ENCODE results near the gene SDF2. TPM values are rescaled to one million over a fixed set of nuclear protein-coding genes. Genes with fewer than 3 reads are reported as not detected.
"Not testable (repeated sequence)": the region's sequence is repeated elsewhere in the genome, so short reads cannot be mapped to it uniquely, and the experiment has no call there.

SDF2 gene
- total RNA-seq, 2 experiments from 2014 or later: 30.3 to 32.0 TPM

- Mint-ChIP-seq H3K4me1 (ENCODE audit: low read depth) (peaks cover 66% of the 10 kb centered on the region), H3K27ac (peak overlapping the region; percentile 99), H3K9me3 (no peaks in the 10 kb centered on the region), H3K36me3 (ENCODE audit: low read depth) (peaks cover 72% of the 10 kb centered on the region), H3K27me3 (no peaks in the 10 kb centered on the region), H3K4me3 (peak overlapping the region; percentile 99)
- ATAC-seq (ENCODE audit: poor library complexity) (no peak), DNase-seq (no peak)
- intact Hi-C loops (cut with DNase I, micrococcal nuclease): loop anchor here (2.0 to 5.0 kb wide), 3 partner anchors 50 to 290 kb away; partner anchors contain the start of genes PHF12 (in 1 of the 2), PROCA1 (in 1 of the 2) and RPL23A (in 1 of the 2)
- H3K27ac ChIP-seq (ENCODE audit: low read depth in 1 of 2, low read length in 2 of 2): peak overlapping the region; percentile 97 to 99
- H3K27me3 ChIP-seq (ENCODE audit: control insufficient read depth in 1 of 2, insufficient read depth in 2 of 2, low read length in 2 of 2): no peaks in the 10 kb centered on the region
- H3K4me3 ChIP-seq (ENCODE audit: low read length): peak overlapping the region; percentile 81
- ChIA-PET POLR2A (interaction anchor here (0.8 to 4.0 kb wide), 15 partner anchors 10 to 289 kb away, joined by 3 to 115 read pairs (median 6); partner anchors contain the start of genes BLTP2, PHF12, PIGS and PROCA1), CTCF (interaction anchor here (0.8 to 3.9 kb wide), 8 partner anchors 9 to 291 kb away, joined by 3 to 34 read pairs (median 4); partner anchors contain the start of genes BLTP2, NEK8, PIGS and PROCA1)
- H3K4me1 ChIP-seq (ENCODE audit: insufficient read depth, low read length): peaks cover 45% of the 10 kb centered on the region
- no peaks in the 10 kb centered on the region for H3K9me3 ChIP-seq (ENCODE audit: control insufficient read depth in 1 of 2, insufficient read depth in 1 of 2, low read length in 2 of 2)
- TF ChIP-seq, protein P1, sequence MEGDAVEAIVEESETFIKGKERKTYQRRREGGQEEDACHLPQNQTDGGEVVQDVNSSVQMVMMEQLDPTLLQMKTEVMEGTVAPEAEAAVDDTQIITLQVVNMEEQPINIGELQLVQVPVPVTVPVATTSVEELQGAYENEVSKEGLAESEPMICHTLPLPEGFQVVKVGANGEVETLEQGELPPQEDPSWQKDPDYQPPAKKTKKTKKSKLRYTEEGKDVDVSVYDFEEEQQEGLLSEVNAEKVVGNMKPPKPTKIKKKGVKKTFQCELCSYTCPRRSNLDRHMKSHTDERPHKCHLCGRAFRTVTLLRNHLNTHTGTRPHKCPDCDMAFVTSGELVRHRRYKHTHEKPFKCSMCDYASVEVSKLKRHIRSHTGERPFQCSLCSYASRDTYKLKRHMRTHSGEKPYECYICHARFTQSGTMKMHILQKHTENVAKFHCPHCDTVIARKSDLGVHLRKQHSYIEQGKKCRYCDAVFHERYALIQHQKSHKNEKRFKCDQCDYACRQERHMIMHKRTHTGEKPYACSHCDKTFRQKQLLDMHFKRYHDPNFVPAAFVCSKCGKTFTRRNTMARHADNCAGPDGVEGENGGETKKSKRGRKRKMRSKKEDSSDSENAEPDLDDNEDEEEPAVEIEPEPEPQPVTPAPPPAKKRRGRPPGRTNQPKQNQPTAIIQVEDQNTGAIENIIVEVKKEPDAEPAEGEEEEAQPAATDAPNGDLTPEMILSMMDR (IDR thresholded peaks at IDR 0.05): no peak
- peaks cover 35% of the 10 kb centered on the region for H3K36me3 ChIP-seq (ENCODE audit: insufficient read depth, low read length)
These were observed 772 bp upstream of the SDF2 start for GRCh38 chr17:28662527-28662829.

- H3K27me3 Mint-ChIP-seq; CTCF ChIA-PET; H3K4me3 ChIP-seq (ENCODE audit: low read length); ATAC-seq (ENCODE audit: poor library complexity); H3K9me3 Mint-ChIP-seq; DNase-seq; H3K27ac ChIP-seq (ENCODE audit: low read depth in 1 of 2, low read length in 2 of 2); intact Hi-C loops (cut with DNase I, micrococcal nuclease); H3K9me3 ChIP-seq (ENCODE audit: control insufficient read depth in 1 of 2, insufficient read depth in 1 of 2, low read length in 2 of 2); H3K27me3 ChIP-seq (ENCODE audit: control insufficient read depth in 1 of 2, insufficient read depth in 2 of 2, low read length in 2 of 2); POLR2A ChIA-PET: not testable (repeated sequence)
- peaks cover 27% of the 10 kb centered on the region for H3K36me3 ChIP-seq (ENCODE audit: insufficient read depth, low read length)
- Mint-ChIP-seq H3K27ac (peak overlapping the region; percentile 99), H3K36me3 (ENCODE audit: low read depth) (peaks cover 66% of the 10 kb centered on the region), H3K4me3 (peak overlapping the region; percentile 99), H3K4me1 (ENCODE audit: low read depth) (peaks cover 57% of the 10 kb centered on the region)
- peaks cover 31% of the 10 kb centered on the region for H3K4me1 ChIP-seq (ENCODE audit: insufficient read depth, low read length)
These were observed 2.2 kb downstream of the SDF2 start for GRCh38 chr17:28659497-28659881.

DNA sequence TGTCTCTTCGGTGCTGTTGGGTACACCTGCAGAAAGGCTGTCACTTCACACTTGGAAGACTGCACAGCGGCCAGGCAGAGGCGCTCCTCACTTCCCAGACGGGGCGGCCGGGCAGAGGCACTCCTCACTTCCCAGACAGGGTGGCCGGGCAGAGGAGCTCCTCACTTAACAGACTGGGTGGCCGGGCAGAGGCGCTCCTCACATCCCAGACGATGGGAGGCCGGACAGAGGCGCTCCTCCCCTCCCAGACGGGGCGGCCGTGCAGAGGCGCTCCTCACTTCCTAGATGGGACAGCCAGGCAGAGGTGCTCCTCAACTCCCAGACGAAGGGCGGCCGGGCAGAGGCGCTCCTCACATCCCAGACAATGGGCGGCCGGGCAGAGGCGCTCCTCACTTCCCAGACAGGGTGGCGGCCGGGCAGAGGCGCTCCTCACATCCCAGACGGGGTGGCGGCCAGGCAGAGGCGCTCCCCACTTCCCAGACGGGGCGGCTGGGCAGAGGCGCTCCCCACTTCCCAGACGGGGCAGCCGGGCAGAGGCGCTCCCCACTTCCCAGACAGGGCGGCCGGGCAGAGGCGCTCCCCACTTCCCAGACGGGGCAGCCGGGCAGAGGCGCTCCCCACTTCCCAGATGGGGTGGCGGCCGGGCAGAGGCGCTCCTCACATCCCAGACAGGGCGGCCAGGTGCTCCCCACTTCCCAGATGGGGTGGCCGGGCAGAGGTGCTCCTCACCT is 2.8 kb downstream of the SDF2 start:
- H3K4me3 ChIP-seq (ENCODE audit: low read length); H3K27ac Mint-ChIP-seq; ATAC-seq (ENCODE audit: poor library complexity); POLR2A ChIA-PET; H3K27me3 Mint-ChIP-seq; H3K9me3 Mint-ChIP-seq; H3K4me3 Mint-ChIP-seq; H3K27me3 ChIP-seq (ENCODE audit: control insufficient read depth in 1 of 2, insufficient read depth in 2 of 2, low read length in 2 of 2); DNase-seq; H3K27ac ChIP-seq (ENCODE audit: low read depth in 1 of 2, low read length in 2 of 2); H3K9me3 ChIP-seq (ENCODE audit: control insufficient read depth in 1 of 2, insufficient read depth in 1 of 2, low read length in 2 of 2); intact Hi-C loops (cut with DNase I, micrococcal nuclease): not testable (repeated sequence)
- Histone ChIP-seq H3K4me1 (ENCODE audit: insufficient read depth, low read length) (peaks cover 26% of the 10 kb centered on the region), H3K36me3 (ENCODE audit: insufficient read depth, low read length) (peaks cover 25% of the 10 kb centered on the region)
- Mint-ChIP-seq H3K36me3 (ENCODE audit: low read depth) (peaks cover 63% of the 10 kb centered on the region), H3K4me1 (ENCODE audit: low read depth) (peaks cover 52% of the 10 kb centered on the region)
- CTCF ChIA-PET: interaction anchor here (4.0 kb wide), 1 partner anchor 12 kb away, joined by 13 read pairs; no protein-coding TSS in a partner anchor

DNA sequence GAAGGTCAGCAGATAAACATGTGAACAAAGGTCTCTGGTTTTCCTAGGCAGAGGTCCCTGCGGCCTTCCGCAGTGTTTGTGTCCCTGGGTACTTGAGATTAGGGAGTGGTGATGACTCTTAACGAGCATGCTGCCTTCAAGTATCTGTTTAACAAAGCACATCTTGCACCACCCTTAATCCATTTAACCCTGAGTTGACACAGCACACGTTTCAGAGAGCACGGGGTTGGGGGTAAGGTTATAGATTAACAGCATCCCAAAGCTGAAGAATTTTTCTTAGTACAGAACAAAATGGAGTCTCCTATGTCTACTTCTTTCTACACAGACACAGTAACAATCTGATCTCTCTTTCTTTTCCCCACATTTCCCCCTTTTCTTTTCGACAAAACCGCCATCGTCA is 3.4 kb downstream of the SDF2 start:
- CTCF ChIA-PET: interaction anchor here (4.0 kb wide), 1 partner anchor 11 kb away, joined by 13 read pairs; no protein-coding TSS in a partner anchor
- POLR2A ChIA-PET; DNase-seq; intact Hi-C loops (cut with DNase I, micrococcal nuclease); H3K4me3 ChIP-seq (ENCODE audit: low read length); H3K4me3 Mint-ChIP-seq; H3K9me3 ChIP-seq (ENCODE audit: control insufficient read depth in 1 of 2, insufficient read depth in 1 of 2, low read length in 2 of 2); ATAC-seq (ENCODE audit: poor library complexity); H3K27me3 Mint-ChIP-seq; H3K9me3 Mint-ChIP-seq; H3K27ac Mint-ChIP-seq; H3K27me3 ChIP-seq (ENCODE audit: control insufficient read depth in 1 of 2, insufficient read depth in 2 of 2, low read length in 2 of 2); H3K27ac ChIP-seq (ENCODE audit: low read depth in 1 of 2, low read length in 2 of 2): not testable (repeated sequence)
- H3K36me3 ChIP-seq (ENCODE audit: insufficient read depth, low read length): peaks cover 25% of the 10 kb centered on the region
- H3K4me1 ChIP-seq (ENCODE audit: insufficient read depth, low read length): peaks cover 21% of the 10 kb centered on the region
- peaks cover 66% of the 10 kb centered on the region for H3K36me3 Mint-ChIP-seq (ENCODE audit: low read depth)
- H3K4me1 Mint-ChIP-seq (ENCODE audit: low read depth): peaks cover 46% of the 10 kb centered on the region
